Hepatocyte (in vitro differentiated cells): ENCODE results near the gene TNFAIP6.

Experiments used
- EZH2 ChIP-seq: fragments of 200-600 bp; sonication (generic); IDR thresholded peaks from 2 replicates; pipeline ENCODE4 v1.6.1; 2016; ENCODE audit warnings: antibody characterized with exemption, mild to moderate bottlenecking, borderline replicate concordance
- TF ChIP-seq, protein P1 (sequence below): fragments of 200-600 bp; sonication (generic); IDR thresholded peaks from 2 replicates; pipeline ENCODE4 v1.5.1; 2016; ENCODE audit warnings: antibody characterized with exemption, mild to moderate bottlenecking; ENCODE audit not compliant: poor library complexity

DNA sequence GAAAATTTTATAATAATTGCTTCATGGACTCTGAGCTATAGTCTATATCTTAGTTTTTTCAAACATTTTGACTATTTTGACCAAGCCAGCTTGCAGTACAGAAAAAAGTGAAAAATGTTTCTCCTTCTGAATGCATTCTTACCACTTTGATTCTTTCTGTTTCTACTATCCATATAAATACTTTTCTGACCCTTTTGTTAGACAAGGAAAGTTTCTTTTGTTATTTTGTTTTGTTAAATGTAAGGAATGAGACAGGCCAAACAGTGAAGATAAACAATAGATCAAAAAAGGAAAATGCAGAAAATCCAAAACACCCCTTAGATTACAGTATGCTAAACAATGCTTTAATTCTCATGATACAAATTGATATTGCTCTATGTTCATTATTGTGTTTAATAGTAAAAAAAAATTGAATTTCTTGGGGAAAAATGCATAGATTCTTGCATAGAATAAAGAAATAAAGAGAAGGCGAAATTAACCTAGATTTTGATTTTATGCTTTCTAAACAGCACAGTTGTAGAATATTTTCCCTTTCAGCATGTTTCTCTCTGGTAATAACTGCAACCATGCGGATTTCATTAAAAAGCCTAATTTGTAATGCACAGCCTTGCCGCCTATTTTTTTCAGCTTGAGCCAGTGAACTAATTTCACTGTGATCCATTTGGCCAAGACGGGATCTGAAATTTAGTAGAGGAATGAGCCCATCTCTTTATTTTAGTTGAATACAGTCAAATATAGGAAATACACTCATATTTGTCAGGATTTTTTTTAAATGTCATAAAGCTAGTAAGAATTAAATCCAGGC, 976 bp downstream of the TNFAIP6 start:
- TF ChIP-seq, protein P1, sequence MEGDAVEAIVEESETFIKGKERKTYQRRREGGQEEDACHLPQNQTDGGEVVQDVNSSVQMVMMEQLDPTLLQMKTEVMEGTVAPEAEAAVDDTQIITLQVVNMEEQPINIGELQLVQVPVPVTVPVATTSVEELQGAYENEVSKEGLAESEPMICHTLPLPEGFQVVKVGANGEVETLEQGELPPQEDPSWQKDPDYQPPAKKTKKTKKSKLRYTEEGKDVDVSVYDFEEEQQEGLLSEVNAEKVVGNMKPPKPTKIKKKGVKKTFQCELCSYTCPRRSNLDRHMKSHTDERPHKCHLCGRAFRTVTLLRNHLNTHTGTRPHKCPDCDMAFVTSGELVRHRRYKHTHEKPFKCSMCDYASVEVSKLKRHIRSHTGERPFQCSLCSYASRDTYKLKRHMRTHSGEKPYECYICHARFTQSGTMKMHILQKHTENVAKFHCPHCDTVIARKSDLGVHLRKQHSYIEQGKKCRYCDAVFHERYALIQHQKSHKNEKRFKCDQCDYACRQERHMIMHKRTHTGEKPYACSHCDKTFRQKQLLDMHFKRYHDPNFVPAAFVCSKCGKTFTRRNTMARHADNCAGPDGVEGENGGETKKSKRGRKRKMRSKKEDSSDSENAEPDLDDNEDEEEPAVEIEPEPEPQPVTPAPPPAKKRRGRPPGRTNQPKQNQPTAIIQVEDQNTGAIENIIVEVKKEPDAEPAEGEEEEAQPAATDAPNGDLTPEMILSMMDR = no peak
- no peak for TF ChIP-seq EZH2
